GM18858 (cell line): ENCODE data around the gene DGKA.
"Not testable (repeated sequence)": the region's sequence is repeated elsewhere in the genome, so short reads cannot be mapped to it uniquely, and the experiment has no call there.

Experiments used
- ATAC-seq: cut with Tn5 transposase; IDR thresholded peaks from one replicate; pipeline ENCODE4 v1.9.1; 2021; ENCODE audit not compliant: unreplicated experiment

The DGKA gene

GRCh38 chr12:55996715-55997534, 66.0 kb downstream of the DGKA start, which contains the start of gene SUOX:
Gene SUOX, plus strand, starts transcription at chr12:55997276. Its CDS starts 4,946 bp downstream, at chr12:56002222.
- ATAC-seq = peak; percentile 94

- no peak for ATAC-seq
Observed at GRCh38 chr12:55997535-55997859, 66.5 kb downstream of the DGKA start.

GRCh38 chr12:55999522-55999921, 68.6 kb downstream of the DGKA start:
- ATAC-seq = not testable (repeated sequence)

GRCh38 chr12:55999999-56000540, 69.1 kb downstream of the DGKA start:
- not testable (repeated sequence) for ATAC-seq

- no peak for ATAC-seq
Observed at GRCh38 chr12:56001487-56002100, 70.6 kb downstream of the DGKA start.

- ATAC-seq = not testable (repeated sequence)
Observed at GRCh38 chr12:56003376-56003775, 72.4 kb downstream of the DGKA start.
